Measurements from ENCODE around the gene ADAD2.

GRCh38 chr16:84237994-84238750 is 47.2 kb downstream of the ADAD2 start:
- TF ChIP-seq YY1 (IDR thresholded peaks at IDR 0.05; ENCODE audit: insufficient read depth, insufficient read length), result no peak
- no peak for TF ChIP-seq SUZ12 (IDR thresholded peaks at IDR 0.05; ENCODE audit: extremely low read depth, insufficient read depth, insufficient read length)

Data from NT2/D1 (cell line).